HepG2 (cell line): ENCODE measurements around the gene ADI1. TPM values are rescaled to one million over a fixed set of nuclear protein-coding genes. Genes with fewer than 3 reads are reported as not detected.
A peak's percentile ranks its signal among the peaks of the same experiment; 100 is the strongest.

ENCODE experiments used
- JARID2 ChIP-seq: sonication (generic); formaldehyde crosslinking; IDR thresholded peaks from 2 replicates; pipeline ENCODE4 v1.8.1; 2023; ENCODE audit warnings: missing genetic modification reagents, inconsistent platforms; ENCODE audit not compliant: insufficient replicate concordance
- KAT2B ChIP-seq: fragments of 150-350 bp; IDR thresholded peaks from 2 replicates; pipeline ENCODE4 v1.6.1; 2014; ENCODE audit warnings: low read depth, low read length, borderline replicate concordance
- KLF11 ChIP-seq: IDR thresholded peaks from 2 replicates; pipeline ENCODE4 v1.6.1; 2016; ENCODE audit warnings: missing compliant biosample characterization
- MAFG ChIP-seq: sonication (generic); formaldehyde crosslinking; IDR thresholded peaks from 2 replicates; pipeline ENCODE4 v1.5.1; 2020; ENCODE audit warnings: mild to moderate bottlenecking, missing genetic modification reagents
- MZF1 ChIP-seq: sonication (generic); formaldehyde crosslinking; IDR thresholded peaks from 2 replicates; pipeline ENCODE4 v1.8.1; 2023; ENCODE audit warnings: mild to moderate bottlenecking, missing genetic modification reagents, borderline replicate concordance
- NFAT5 ChIP-seq: sonication (generic); formaldehyde crosslinking; IDR thresholded peaks from 2 replicates; pipeline ENCODE4 v1.4.0; 2020; ENCODE audit warnings: missing genetic modification reagents
- NFE2L1 ChIP-seq: sonication (generic); formaldehyde crosslinking; IDR thresholded peaks from 2 replicates; pipeline ENCODE4 v1.4.0; 2020; ENCODE audit warnings: missing genetic modification reagents, mild to moderate bottlenecking, borderline replicate concordance
- RAD21 ChIP-seq: fragments of 450-650 bp; formaldehyde crosslinking; IDR thresholded peaks from 2 replicates; pipeline ENCODE4 v1.5.0; 2020; ENCODE audit warnings: mild to moderate bottlenecking
- RBM39 ChIP-seq: fragments of 200-400 bp; formaldehyde crosslinking; IDR thresholded peaks from one replicate; pipeline ENCODE4 v1.6.1; 2018; ENCODE audit warnings: antibody characterized with exemption, mild to moderate bottlenecking, low read depth, low read length; ENCODE audit not compliant: poor library complexity, severe bottlenecking
- RNF219 ChIP-seq: sonication (generic); formaldehyde crosslinking; IDR thresholded peaks from 2 replicates; pipeline ENCODE4 v1.5.0; 2020; ENCODE audit warnings: mild to moderate bottlenecking, missing genetic modification reagents
- ZNF18 ChIP-seq: sonication (generic); formaldehyde crosslinking; IDR thresholded peaks from 2 replicates; pipeline ENCODE4 v1.8.0; 2022; ENCODE audit warnings: mild to moderate bottlenecking, missing genetic modification reagents; ENCODE audit not compliant: insufficient replicate concordance
- ZNF281 ChIP-seq: sonication (generic); formaldehyde crosslinking; IDR thresholded peaks from 2 replicates; pipeline ENCODE4 v1.4.0; 2020; ENCODE audit warnings: missing genetic modification reagents, borderline replicate concordance
- ZNF383 ChIP-seq: sonication (generic); formaldehyde crosslinking; IDR thresholded peaks from 2 replicates; pipeline ENCODE4 v1.4.0; 2020; ENCODE audit warnings: missing genetic modification reagents, mild to moderate bottlenecking, borderline replicate concordance
- ZNF576 ChIP-seq: sonication (generic); formaldehyde crosslinking; IDR thresholded peaks from 2 replicates; pipeline ENCODE4 v1.4.0; 2020; ENCODE audit warnings: mild to moderate bottlenecking, missing genetic modification reagents
- ZNF619 ChIP-seq: sonication (generic); formaldehyde crosslinking; IDR thresholded peaks from 2 replicates; pipeline ENCODE4 v1.4.0; 2020; ENCODE audit warnings: mild to moderate bottlenecking, missing genetic modification reagents
- polyA plus RNA-seq, 8 experiments: library from polyadenylated mRNA; depleted of rRNA in 3 of 8; stranded (reverse) in 7 of 8; unstranded in 1 of 8; fragments of >200 nt; fragmentation: Illumina TruSeq in 4 of 8; extraction: Trizol in 4 of 8; gene quantifications; 2 replicates each; pipeline versions ENCODE4 v1.2.1 to v1.2.3, GENCODE V29; 2011 to 2016; ENCODE audit warnings: low read depth in 4 of 8, missing spikeins in 1 of 8, mixed read lengths in 1 of 8; ENCODE audit not compliant: insufficient read depth in 1 of 8
- total RNA-seq, 5 experiments: library from RNA; depleted of rRNA; stranded (reverse); fragments of >200 nt; fragmentation: Illumina TruSeq; extraction: Trizol; gene quantifications; 2 replicates each; pipeline ENCODE4 v1.2.3, GENCODE V29; 2016; ENCODE audit warnings: low read depth in 1 of 5

ADI1 gene
- total and polyA plus RNA-seq, 2 of the 13 experiments (the other 11 are each of a cell fraction or from before 2014, with no cell fraction given) = 28.7 to 123 TPM

- TF ChIP-seq MZF1 (CRISPR knock-in tag) = 0 out of 2 replicates have a peak, but pooled peaks have one; percentile 48
- TF ChIP-seq RNF219 = no peak; the same call in 1 of the 2 replicates
- peak; percentile 71; the same call in 1 of the 2 replicates for TF ChIP-seq ZNF383 (CRISPR knock-in tag)
- no peak for TF ChIP-seq ZNF281 (CRISPR knock-in tag)
- TF ChIP-seq NFAT5 (CRISPR knock-in tag) = no peak
- no peak; the same call in 1 of the 2 replicates for TF ChIP-seq ZNF619 (CRISPR knock-in tag)
- no peak for TF ChIP-seq RBM39
- TF ChIP-seq ZNF576 (CRISPR knock-in tag) = peak; percentile 78; the same call in 1 of the 2 replicates
- no peak for TF ChIP-seq KLF11 (CRISPR knock-in tag)
- peak; percentile 66 for TF ChIP-seq ZNF18
- no peak for TF ChIP-seq NFE2L1 (CRISPR knock-in tag)
- TF ChIP-seq KAT2B = no peak
- TF ChIP-seq MAFG (CRISPR knock-in tag) = no peak
- peak; percentile 67 for TF ChIP-seq JARID2 (CRISPR knock-in tag)
- peak; percentile 22 for TF ChIP-seq RAD21
Observed at GRCh38 chr2:3535794-3536681, 16.7 kb upstream of the ADI1 start (continued).
